ENCODE results near the gene NLRP13.

GRCh38 chr19:55866521-55866920, 65.6 kb downstream of the NLRP13 start:
- no peak for TF ChIP-seq CTCF (conservative IDR thresholded peaks at IDR 0.05; ENCODE audit: low read length)
- no peak for TF ChIP-seq EZH2phosphoT487 (IDR thresholded peaks at IDR 0.05; ENCODE audit: borderline replicate concordance)
